Mucosa of rectum (tissue), 2 donors: Measurements from ENCODE around the gene PHOSPHO1.

ENCODE experiments used
- H3K27ac ChIP-seq, 2 donors: one replicate each; pipeline ENCODE4 v1.7.0; 2013; ENCODE audit warnings: inconsistent platforms in 2 of 2, low read depth in 2 of 2, low read length in 2 of 2
- H3K27me3 ChIP-seq, 2 donors: one replicate each; pipeline ENCODE4 v1.7.0; 2013; ENCODE audit warnings: low read length in 2 of 2; ENCODE audit not compliant: control insufficient read depth in 2 of 2, insufficient read depth in 2 of 2
- H3K36me3 ChIP-seq, 2 donors: one replicate each; pipeline ENCODE4 v1.7.0; 2013; ENCODE audit warnings: low read length in 2 of 2; ENCODE audit not compliant: control insufficient read depth in 2 of 2, insufficient read depth in 2 of 2
- H3K4me1 ChIP-seq, 2 donors: one replicate each; pipeline ENCODE4 v1.7.0; 2013; ENCODE audit warnings: low read length in 2 of 2, mild to moderate bottlenecking in 1 of 2; ENCODE audit not compliant: control insufficient read depth in 2 of 2, insufficient read depth in 2 of 2
- H3K4me3 ChIP-seq, 2 donors: one replicate each; pipeline ENCODE4 v1.7.0; 2013; ENCODE audit warnings: low read length in 2 of 2
- H3K9ac ChIP-seq, 2 donors: one replicate each; pipeline ENCODE4 v1.7.0; 2013; ENCODE audit warnings: low read length in 2 of 2, low read depth in 1 of 2, mild to moderate bottlenecking in 1 of 2
- H3K9me3 ChIP-seq, 2 donors: one replicate each; pipeline ENCODE4 v1.7.0; 2013; ENCODE audit warnings: low read length in 2 of 2; ENCODE audit not compliant: control insufficient read depth in 2 of 2
- donor health status: healthy.
- donor health status: Normal muscosa, but diverticular disease.

PHOSPHO1 gene

DNA sequence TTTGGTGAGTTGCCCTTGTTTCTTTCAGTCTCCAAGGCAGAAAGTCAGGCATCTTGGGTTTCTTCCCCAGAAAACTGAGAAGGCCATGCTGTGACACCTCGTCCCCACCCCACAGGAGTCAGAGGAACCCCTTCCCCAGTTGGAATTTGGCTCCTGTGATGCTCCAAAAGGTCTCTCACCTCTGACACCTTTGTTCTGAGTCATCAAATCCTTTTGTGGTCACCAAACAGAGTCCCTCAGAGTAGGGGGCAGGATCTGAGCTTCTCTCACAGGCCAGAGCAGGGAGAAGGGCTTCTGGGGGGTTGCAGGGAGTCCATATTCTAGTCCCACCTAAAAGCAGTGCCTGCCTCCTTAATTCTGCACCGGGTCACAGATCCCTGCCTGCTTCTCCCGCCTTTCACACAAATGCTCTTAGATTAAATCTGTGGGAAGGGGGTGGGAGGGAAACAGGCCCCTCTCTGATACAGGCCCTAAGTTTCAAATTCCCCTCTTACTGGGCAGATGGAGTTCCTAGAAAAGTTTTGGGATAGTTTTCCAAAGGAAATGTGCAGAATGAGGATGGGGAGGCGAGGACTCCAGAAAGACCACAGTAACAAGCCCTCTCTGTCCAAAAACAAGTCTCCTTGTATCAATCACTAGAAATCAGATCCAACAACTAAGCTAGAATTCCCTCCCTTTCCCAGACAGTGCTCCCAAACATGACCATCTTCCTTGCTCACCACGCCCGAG lies 1.3 kb downstream of the PHOSPHO1 start:
- Histone ChIP-seq H3K36me3 (no peaks in the 10 kb centered on the region), H3K9ac (no peak overlapping the region), H3K4me1 (peaks cover 14 to 17% of the 10 kb centered on the region in 2 donors), H3K27me3 (peaks cover 32 to 44% of the 10 kb centered on the region in 2 donors), H3K27ac (no peak overlapping the region), H3K4me3 (peak overlapping the region in 1 of 2 donors; percentile 15), H3K9me3 (no peaks in the 10 kb centered on the region)

DNA sequence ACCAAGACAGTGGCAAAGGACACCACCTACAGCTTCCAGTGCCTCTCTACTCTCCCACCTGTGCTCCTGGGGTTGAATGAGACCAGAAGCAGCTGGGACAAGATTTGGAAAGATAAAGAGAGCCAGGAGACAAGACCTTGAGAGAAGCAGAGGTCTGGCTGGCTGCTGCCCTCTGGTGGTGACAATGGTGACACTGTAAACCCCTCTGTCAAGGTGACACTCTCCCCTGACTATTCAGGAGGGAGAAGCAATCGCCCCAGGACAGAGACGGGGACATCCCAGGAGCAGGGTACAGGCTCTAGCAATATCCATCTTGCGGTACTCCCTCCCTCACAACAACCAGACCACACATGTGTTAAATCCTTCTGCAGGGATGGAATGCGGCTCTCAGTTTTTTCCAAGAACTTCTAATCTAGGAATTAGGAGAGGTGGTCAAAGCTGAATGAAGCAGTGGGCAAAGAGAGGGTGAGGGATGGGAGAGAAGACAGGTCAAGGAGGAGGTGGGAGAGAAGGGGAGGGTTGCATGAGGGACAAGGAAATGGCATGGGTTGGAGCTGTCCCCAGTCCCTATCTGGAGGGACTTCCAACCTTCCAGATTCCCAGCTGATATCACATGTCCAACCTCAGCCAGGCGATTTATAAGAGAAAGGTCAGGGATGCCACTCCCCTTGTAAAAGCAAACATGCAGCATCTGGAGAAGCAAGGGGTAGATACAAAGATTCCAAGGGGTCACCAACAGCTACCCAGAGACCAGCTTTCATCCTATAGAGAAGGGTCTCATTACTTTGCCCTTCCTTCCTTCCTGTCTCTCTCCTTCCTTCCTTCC lies 2.9 kb downstream of the PHOSPHO1 start:
- H3K4me1 ChIP-seq: peaks cover 24 to 26% of the 10 kb centered on the region in 2 donors
- no peak overlapping the region for H3K27ac ChIP-seq
- H3K9ac ChIP-seq: no peak overlapping the region
- H3K4me3 ChIP-seq: no peak overlapping the region
- H3K9me3 ChIP-seq: no peaks in the 10 kb centered on the region
- H3K36me3 ChIP-seq: no peaks in the 10 kb centered on the region
- peaks cover 41 to 55% of the 10 kb centered on the region in 2 donors for H3K27me3 ChIP-seq

DNA sequence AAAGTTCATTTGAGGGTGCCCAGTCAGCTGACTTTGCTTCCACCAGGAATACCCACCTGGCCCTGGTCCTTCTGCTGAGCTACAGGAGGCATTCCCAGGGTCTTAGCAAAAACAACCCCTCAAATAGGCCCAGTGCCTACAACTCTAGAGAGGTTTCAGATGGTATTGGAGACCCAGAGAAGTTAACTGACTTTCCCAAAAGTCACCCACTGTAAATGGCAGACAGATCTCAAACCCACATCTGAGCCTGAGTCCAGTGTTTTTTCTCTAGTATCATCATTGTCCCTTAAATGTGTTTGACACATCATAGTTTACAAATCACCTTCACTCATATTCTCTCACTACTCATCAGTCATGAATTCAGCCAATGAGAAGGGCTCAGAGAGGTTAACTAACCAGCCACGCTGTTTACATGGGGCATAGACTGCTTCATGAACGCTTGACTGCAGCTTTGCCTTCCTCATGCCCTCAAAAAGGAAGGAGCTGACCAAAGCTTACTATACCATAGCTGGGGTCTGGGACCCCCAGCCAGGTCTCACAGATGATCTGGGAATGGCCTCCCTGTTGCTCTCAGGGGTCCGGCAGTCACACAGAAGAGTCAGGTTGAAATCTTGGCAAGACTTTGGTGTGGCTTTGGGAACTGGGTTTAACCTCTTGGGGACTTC lies 3.7 kb downstream of the PHOSPHO1 start:
- Histone ChIP-seq H3K9ac (no peak overlapping the region), H3K4me1 (peaks cover 24 to 26% of the 10 kb centered on the region in 2 donors)

DNA sequence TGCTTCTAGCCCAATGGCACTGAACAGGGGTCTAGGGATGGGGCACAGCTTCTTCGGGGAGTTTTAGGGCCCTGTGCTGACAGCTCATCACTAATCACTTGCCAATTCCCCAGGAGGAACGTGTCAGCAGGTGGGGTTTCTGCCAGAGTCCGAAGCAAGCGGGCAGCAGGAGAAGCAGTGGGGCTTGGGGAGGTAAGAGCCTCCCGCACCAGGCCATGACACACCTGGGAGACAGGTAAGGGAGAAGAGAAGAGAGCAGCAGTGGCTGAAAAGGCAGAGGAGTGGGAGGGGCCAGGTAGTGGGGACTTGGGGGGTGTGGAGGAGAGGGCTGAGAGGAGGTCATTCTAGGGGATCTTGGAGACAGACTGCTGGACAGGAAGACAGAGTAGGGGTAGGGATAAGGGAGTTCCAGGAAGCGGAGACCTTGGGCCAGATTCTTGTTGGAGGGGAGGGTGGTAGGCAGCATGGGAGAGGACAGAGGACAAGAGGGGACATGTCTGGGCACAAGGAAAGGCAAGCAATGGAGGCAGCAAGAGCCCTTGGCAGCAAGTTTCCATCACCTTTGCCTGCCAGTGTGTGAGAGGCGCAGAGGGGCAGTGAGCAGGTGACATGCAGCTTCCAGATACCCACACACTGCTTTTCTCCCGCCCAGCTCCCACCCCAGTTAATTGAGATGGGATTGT lies 4.9 kb downstream of the PHOSPHO1 start:
- Histone ChIP-seq H3K27me3 (peaks cover 43 to 50% of the 10 kb centered on the region in 2 donors), H3K27ac (no peak overlapping the region), H3K36me3 (no peaks in the 10 kb centered on the region), H3K9me3 (no peaks in the 10 kb centered on the region), H3K4me1 (peaks cover 19 to 21% of the 10 kb centered on the region in 2 donors), H3K9ac (no peak overlapping the region), H3K4me3 (no peak overlapping the region)

More for the DNA sequence above, 3.7 kb downstream of the PHOSPHO1 start:
- Histone ChIP-seq H3K36me3 (no peaks in the 10 kb centered on the region), H3K9me3 (no peaks in the 10 kb centered on the region), H3K27ac (no peak overlapping the region), H3K4me3 (no peak overlapping the region), H3K27me3 (peaks cover 43 to 55% of the 10 kb centered on the region in 2 donors)

DNA sequence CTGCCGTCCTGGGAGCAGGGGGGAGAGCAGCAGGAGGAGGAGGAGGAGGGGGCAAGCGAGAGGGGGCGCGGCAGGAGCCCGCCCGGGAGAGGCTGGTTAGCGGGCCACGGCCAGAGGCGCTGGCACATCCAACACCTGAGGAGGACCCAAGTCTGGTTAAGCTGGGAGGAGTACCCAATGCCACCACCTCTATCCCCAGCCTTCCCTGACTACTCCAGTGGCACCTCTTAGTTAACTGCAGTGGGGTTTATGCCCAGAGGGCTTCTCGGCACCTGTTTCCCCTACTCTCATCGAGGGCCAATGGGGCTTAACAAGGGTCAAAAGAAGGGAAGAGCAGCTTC lies 5.6 kb downstream of the PHOSPHO1 start:
- H3K4me1 ChIP-seq: peaks cover 16 to 17% of the 10 kb centered on the region in 2 donors
- no peak overlapping the region for H3K27ac ChIP-seq
- no peaks in the 10 kb centered on the region for H3K36me3 ChIP-seq
- peak overlapping the region; percentile 20 to 27 for H3K4me3 ChIP-seq
- H3K9ac ChIP-seq: no peak overlapping the region
- H3K9me3 ChIP-seq: no peaks in the 10 kb centered on the region
- H3K27me3 ChIP-seq: peaks cover 43 to 48% of the 10 kb centered on the region in 2 donors

DNA sequence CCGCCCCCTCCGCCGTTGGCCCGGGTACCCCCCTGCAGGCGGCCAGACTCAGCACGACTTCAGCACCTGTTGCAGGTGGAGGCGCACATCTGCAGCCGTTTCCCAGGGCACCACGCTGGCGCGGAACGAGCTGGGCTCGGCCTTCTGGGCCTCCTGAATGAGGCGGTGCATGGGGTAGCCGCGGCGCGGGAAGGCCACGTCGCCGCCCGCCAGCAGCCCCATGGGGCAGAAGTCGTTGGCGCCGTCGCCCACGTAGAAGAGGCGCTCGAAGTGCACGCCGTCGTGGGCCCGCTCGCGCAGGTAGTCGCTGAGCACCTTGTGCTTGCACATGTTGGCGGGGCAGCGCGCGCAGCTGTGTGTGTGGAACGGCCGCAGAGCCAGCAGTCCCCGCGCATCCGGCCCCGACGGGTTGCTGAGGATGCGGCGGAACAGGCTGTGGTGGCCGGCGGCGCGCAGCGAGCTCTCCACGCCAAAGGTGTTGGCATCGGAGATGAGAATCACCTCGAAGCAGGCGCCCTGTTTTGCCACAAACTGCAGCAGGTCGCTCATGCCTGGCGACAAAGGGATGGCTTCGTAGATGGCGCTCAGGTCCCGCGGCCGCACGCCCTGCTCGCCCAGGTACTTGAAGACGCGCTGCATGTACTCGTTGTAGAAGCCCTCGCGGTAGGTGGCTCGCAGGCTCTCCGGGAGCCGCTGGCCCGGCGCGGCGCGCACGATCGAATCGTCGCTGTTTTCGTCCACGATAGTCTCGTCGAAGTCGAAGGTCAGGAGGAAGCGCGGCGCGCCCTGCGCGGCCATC lies 6.2 kb downstream of the PHOSPHO1 start:
- peak overlapping the region; percentile 27 to 52 for H3K4me3 ChIP-seq
- H3K36me3 ChIP-seq: no peaks in the 10 kb centered on the region
- no peak overlapping the region for H3K27ac ChIP-seq
- H3K4me1 ChIP-seq: peaks cover 15 to 16% of the 10 kb centered on the region in 2 donors
- H3K9ac ChIP-seq: no peak overlapping the region
- no peaks in the 10 kb centered on the region for H3K9me3 ChIP-seq
- H3K27me3 ChIP-seq: peaks cover 39 to 42% of the 10 kb centered on the region in 2 donors

DNA sequence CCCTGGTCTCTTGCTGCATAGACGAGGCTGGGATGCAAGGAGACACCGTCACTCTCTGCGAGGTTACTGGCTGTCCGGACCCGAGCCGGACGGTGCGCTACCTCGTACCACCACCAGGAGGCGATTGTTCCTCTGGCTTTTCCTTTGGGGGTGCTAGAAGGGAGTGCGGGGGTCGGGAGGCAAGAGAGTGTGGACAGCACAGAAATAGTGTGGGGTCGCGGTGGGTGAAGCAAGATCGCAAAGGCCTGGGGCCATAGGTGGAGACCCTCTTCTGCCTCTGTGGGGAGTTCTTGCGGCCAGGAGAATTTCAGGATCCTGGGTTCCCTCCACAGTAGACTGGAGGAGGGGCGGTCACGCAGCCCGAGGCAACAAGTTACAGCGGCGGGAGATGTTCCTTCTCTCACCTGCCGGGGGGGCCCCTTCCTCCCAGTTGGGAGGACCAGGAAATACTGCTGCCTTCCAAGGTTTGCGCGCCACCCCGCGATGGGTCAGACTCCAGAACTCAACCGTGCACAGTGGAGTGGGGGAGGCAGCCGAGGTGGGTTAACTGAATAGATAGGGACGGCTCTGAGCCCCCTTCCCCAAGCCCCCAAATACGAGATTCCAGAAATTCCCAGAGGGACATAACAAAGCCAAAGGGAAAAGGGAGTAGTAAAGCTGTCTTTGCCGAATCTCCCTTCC lies 6.9 kb downstream of the PHOSPHO1 start:
- Histone ChIP-seq H3K4me1 (peaks cover 15 to 16% of the 10 kb centered on the region in 2 donors), H3K36me3 (no peaks in the 10 kb centered on the region), H3K9me3 (no peaks in the 10 kb centered on the region), H3K4me3 (peak overlapping the region; percentile 27 to 52), H3K9ac (peak overlapping the region in 1 of 2 donors; percentile 9), H3K27me3 (peaks cover 36% of the 10 kb centered on the region in 2 donors), H3K27ac (no peak overlapping the region)

DNA sequence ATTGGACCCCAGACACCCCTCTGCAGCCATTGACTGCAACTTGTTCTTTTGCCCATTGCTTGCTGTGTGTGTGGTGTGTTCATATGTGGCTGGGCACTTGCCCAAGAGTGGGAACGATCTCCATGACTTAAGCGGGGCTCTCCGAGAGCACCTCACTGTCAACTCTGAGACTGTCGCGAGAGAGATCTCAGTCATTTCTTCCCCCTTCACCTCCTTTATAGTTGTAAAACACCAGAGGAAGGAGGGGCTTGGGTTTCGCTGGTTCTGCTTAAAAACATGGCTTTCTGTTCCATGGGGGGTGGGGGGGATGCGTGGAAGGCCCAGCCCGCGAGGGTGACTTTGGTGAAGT lies 7.4 kb downstream of the PHOSPHO1 start:
- no peak overlapping the region for H3K4me3 ChIP-seq
- H3K27me3 ChIP-seq: peaks cover 36% of the 10 kb centered on the region in 2 donors
- no peak overlapping the region for H3K27ac ChIP-seq
- no peaks in the 10 kb centered on the region for H3K36me3 ChIP-seq
- H3K9ac ChIP-seq: peak overlapping the region in 1 of 2 donors; percentile 9
- H3K9me3 ChIP-seq: no peaks in the 10 kb centered on the region
- H3K4me1 ChIP-seq: peaks cover 15 to 16% of the 10 kb centered on the region in 2 donors

DNA sequence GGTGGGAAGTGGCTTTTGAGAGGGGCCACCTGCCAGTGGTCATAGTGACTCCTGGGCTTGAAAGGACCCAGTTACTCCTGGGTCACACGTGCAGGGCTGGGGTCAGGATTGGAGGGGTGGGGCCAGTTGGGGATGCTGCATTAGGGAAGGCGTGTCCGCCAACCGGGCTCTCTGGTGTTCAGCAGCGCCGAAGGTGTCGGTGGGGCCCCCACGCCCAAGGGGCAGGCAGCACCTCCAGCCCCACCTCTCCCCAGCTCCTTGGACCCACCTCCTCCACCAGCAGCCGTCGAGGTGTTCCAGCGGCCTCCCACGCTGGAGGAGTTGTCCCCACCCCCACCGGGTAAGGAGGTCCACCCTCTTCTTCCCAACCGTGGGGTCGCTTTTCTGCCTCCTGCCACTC lies 10.6 kb downstream of the PHOSPHO1 start:
- Histone ChIP-seq H3K36me3 (no peaks in the 10 kb centered on the region), H3K9ac (no peak overlapping the region), H3K4me3 (no peak overlapping the region), H3K27ac (peak overlapping the region in 1 of 2 donors; percentile 72), H3K4me1 (peaks cover 29 to 32% of the 10 kb centered on the region in 2 donors), H3K27me3 (peaks cover 17 to 18% of the 10 kb centered on the region in 2 donors), H3K9me3 (no peaks in the 10 kb centered on the region)
